Loucy (cell line): ENCODE data around the gene SYNE2.
"Not testable (repeated sequence)": the region's sequence is repeated elsewhere in the genome, so short reads cannot be mapped to it uniquely, and the experiment has no call there.

ENCODE experiments used
- H2AFZ ChIP-seq: fragments of 200-600 bp; sonication (generic); 2 replicates; pipeline ENCODE4 v1.6.0; 2016; ENCODE audit warnings: antibody characterized with exemption, mild to moderate bottlenecking, low read length, moderate library complexity
- H3F3A ChIP-seq: fragments of 200-600 bp; 2 replicates; pipeline ENCODE4 v1.6.0; 2016; ENCODE audit warnings: antibody characterized with exemption, low read depth, mild to moderate bottlenecking
- H3K27me3 ChIP-seq: fragments of 200-600 bp; sonication (generic); 2 replicates; pipeline ENCODE4 v1.6.1; 2014; ENCODE audit warnings: low read length, mild to moderate bottlenecking; ENCODE audit not compliant: insufficient read depth, poor library complexity, severe bottlenecking
- H3K36me3 ChIP-seq: fragments of 200-600 bp; sonication (generic); 2 replicates; pipeline ENCODE4 v1.6.1; 2016; ENCODE audit warnings: low read length; ENCODE audit not compliant: insufficient read depth
- H3K4me1 ChIP-seq: fragments of 200-600 bp; sonication (generic); 2 replicates; pipeline ENCODE4 v1.5.1; 2014; ENCODE audit warnings: low read length, mild to moderate bottlenecking; ENCODE audit not compliant: insufficient read depth, poor library complexity, severe bottlenecking
- H3K4me2 ChIP-seq: fragments of 200-600 bp; sonication (generic); 2 replicates; pipeline ENCODE4 v1.6.0; 2014; ENCODE audit warnings: antibody characterized with exemption, low read length, low read depth, mild to moderate bottlenecking; ENCODE audit not compliant: poor library complexity, severe bottlenecking
- H3K4me3 ChIP-seq: fragments of 200-600 bp; sonication (generic); 2 replicates; pipeline ENCODE4 v1.5.1; 2014; ENCODE audit warnings: low read length, mild to moderate bottlenecking, mixed read lengths; ENCODE audit not compliant: poor library complexity, severe bottlenecking
- H3K79me2 ChIP-seq: fragments of 200-600 bp; sonication (generic); 2 replicates; pipeline ENCODE4 v1.6.1; 2014; ENCODE audit warnings: low read length; ENCODE audit not compliant: insufficient read depth
- H3K9ac ChIP-seq: fragments of 200-600 bp; sonication (generic); 2 replicates; pipeline ENCODE4 v1.6.0; 2014; ENCODE audit warnings: mild to moderate bottlenecking, low read depth, low read length, moderate library complexity; ENCODE audit not compliant: poor library complexity, severe bottlenecking
- H3K9me2 ChIP-seq: fragments of 200-600 bp; sonication (generic); replicated peaks from 2 replicates; pipeline ENCODE4 v1.6.1; 2016; ENCODE audit warnings: low read depth, low read length, mixed read lengths
- H3K9me3 ChIP-seq: fragments of 200-600 bp; sonication (generic); 2 replicates; pipeline ENCODE4 v1.6.1; 2014; ENCODE audit warnings: mild to moderate bottlenecking, antibody characterized with exemption, low read length, low read depth; ENCODE audit not compliant: insufficient read depth
- H4K20me1 ChIP-seq: fragments of 200-600 bp; sonication (generic); 2 replicates; pipeline ENCODE4 v1.6.0; 2014; ENCODE audit warnings: antibody characterized with exemption, low read length, mild to moderate bottlenecking; ENCODE audit not compliant: insufficient read depth, poor library complexity, severe bottlenecking
- EZH2phosphoT487 ChIP-seq: fragments of 200-600 bp; IDR thresholded peaks from 2 replicates; pipeline ENCODE4 v1.6.1; 2018; ENCODE audit warnings: antibody characterized with exemption, mild to moderate bottlenecking, moderate library complexity, borderline replicate concordance
- TF ChIP-seq, protein P1 (sequence below): fragments of 200-600 bp; sonication (generic); conservative IDR thresholded peaks from 2 replicates; pipeline ENCODE4 v1.5.1; 2014; ENCODE audit warnings: mild to moderate bottlenecking, antibody characterized with exemption, low read length

SYNE2 gene

DNA sequence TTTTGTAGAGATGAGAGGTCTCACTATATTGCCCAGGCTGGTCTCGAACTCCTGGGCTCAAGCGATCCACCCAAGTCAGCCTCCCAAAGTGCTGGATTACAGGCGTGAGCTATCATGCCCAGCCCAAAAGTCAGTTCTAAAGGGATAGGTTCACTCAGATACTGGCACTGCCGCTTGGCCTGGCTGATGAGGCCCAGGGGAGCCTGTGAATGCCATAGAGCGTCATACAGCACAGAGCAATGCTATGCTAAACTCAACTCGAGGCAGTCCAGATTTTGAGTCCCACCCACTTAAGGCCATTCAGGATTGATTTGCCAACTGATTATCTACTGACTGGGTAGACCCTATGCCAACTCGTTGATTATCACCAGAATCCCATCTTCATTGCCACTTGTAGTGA, 262.0 kb downstream of the SYNE2 start:
- Histone ChIP-seq H3F3A (no peaks in the 10 kb centered on the region), H3K27me3 (no peaks in the 10 kb centered on the region), H3K79me2 (peaks cover 17% of the 10 kb centered on the region), H3K4me3 (no peak overlapping the region), H3K9me3 (no peaks in the 10 kb centered on the region), H2AFZ (no peak overlapping the region), H3K9me2 (no peaks in the 10 kb centered on the region), H3K4me2 (peak overlapping the region; percentile 72), H4K20me1 (no peaks in the 10 kb centered on the region), H3K9ac (peak overlapping the region; percentile 73), H3K36me3 (no peaks in the 10 kb centered on the region), H3K4me1 (peaks cover 40% of the 10 kb centered on the region)
- TF ChIP-seq, protein P1, sequence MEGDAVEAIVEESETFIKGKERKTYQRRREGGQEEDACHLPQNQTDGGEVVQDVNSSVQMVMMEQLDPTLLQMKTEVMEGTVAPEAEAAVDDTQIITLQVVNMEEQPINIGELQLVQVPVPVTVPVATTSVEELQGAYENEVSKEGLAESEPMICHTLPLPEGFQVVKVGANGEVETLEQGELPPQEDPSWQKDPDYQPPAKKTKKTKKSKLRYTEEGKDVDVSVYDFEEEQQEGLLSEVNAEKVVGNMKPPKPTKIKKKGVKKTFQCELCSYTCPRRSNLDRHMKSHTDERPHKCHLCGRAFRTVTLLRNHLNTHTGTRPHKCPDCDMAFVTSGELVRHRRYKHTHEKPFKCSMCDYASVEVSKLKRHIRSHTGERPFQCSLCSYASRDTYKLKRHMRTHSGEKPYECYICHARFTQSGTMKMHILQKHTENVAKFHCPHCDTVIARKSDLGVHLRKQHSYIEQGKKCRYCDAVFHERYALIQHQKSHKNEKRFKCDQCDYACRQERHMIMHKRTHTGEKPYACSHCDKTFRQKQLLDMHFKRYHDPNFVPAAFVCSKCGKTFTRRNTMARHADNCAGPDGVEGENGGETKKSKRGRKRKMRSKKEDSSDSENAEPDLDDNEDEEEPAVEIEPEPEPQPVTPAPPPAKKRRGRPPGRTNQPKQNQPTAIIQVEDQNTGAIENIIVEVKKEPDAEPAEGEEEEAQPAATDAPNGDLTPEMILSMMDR = no peak
- TF ChIP-seq EZH2phosphoT487 = no peak

DNA sequence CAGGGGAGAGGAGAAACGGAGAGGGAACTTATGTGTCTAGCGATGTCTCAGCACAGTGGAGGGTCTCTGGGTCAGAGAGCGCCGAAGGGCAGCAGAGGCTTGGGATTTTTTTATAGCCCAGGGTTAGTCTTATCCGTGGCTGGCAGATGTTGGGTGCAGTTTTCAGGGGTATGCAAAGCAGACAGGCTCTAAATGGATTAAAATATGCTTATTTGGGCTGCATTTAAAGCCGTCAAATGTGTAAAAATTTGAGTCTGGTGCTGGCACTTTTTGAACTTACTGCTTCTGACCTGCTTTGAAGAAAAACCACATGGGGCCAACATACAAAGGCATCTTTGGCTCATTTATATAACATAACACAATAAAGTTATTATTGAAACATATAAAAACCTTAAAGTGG, 262.6 kb downstream of the SYNE2 start:
- Histone ChIP-seq H3K9ac (peak overlapping the region; percentile 73), H3K9me2 (no peaks in the 10 kb centered on the region), H4K20me1 (no peaks in the 10 kb centered on the region), H3K27me3 (no peaks in the 10 kb centered on the region), H3K4me1 (peaks cover 40% of the 10 kb centered on the region), H3F3A (no peaks in the 10 kb centered on the region), H3K4me2 (no peak overlapping the region), H2AFZ (no peak overlapping the region), H3K36me3 (no peaks in the 10 kb centered on the region), H3K4me3 (no peak overlapping the region), H3K79me2 (peaks cover 17% of the 10 kb centered on the region), H3K9me3 (no peaks in the 10 kb centered on the region)
- TF ChIP-seq EZH2phosphoT487 = no peak
- TF ChIP-seq, protein P1 = no peak

DNA sequence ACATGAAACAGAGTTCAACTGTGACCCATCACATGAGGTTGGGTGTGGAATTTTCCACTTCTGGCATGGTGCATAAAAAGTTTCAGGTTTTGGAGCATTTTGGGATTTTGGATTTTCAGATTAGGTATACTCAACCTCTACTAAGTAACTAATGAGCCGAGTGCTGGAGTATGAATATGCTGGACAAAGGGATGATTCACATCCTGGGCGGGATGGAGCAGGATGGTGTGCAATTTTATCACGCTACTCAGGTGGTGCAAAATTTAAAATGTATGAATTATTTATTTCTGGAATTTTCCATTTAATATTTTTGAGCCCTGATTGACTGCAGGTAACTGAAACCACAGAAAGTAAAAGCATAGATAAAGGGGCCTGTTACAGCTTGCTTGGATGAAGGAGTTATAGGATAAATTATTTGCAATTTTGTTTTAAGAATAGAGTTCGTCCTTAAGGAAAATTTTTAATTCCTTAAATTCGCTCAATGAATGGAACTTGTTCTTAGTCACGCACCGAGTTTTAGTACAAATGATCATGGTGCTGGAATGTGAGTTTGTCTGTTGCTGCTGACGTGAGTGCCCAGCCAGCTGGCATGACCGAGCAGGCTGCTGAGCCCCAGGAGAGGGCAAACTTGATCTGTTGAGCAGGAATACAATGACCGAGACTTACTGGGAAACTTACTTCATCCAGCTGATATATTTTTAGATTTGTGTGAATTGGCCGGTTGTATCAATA, 265.0 kb downstream of the SYNE2 start:
- H3K9me3 ChIP-seq = no peaks in the 10 kb centered on the region
- no peaks in the 10 kb centered on the region for H4K20me1 ChIP-seq
- H3K9me2 ChIP-seq = no peaks in the 10 kb centered on the region
- no peaks in the 10 kb centered on the region for H3F3A ChIP-seq
- H3K79me2 ChIP-seq = peaks cover under 1% of the 10 kb centered on the region; the same call in 1 of the 2 replicates
- peaks cover 24% of the 10 kb centered on the region for H3K4me1 ChIP-seq
- no peak overlapping the region for H3K9ac ChIP-seq
- no peak for TF ChIP-seq EZH2phosphoT487
- TF ChIP-seq, protein P1 = no peak
- no peak overlapping the region for H2AFZ ChIP-seq
- no peaks in the 10 kb centered on the region for H3K27me3 ChIP-seq
- H3K4me3 ChIP-seq = no peak overlapping the region
- no peak overlapping the region for H3K4me2 ChIP-seq
- H3K36me3 ChIP-seq = peaks cover 5% of the 10 kb centered on the region; the same call in 1 of the 2 replicates

DNA sequence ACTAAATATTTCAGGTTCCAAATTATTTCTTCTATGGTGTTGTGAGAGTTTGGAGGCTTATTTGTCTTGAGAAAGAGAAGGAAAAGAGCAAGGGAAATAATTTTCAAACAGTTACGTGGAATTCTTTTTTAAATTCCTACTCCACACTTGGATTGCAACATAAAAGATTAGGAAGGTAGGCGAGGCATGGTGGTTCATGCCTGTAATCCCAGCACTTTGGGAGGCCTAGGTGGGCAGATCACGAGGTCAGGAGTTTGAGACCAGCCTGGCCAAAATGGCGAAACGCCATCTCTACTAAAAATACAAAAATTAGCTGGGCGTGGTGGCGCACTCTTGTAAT, 265.6 kb downstream of the SYNE2 start:
- H3K4me2 ChIP-seq, H3K4me3 ChIP-seq, H3K79me2 ChIP-seq, H2AFZ ChIP-seq, H4K20me1 ChIP-seq, H3K9ac ChIP-seq, H3K9me3 ChIP-seq, H3K36me3 ChIP-seq, H3K9me2 ChIP-seq, H3F3A ChIP-seq, H3K27me3 ChIP-seq: not testable (repeated sequence)
- peaks cover 19% of the 10 kb centered on the region for H3K4me1 ChIP-seq
